Aorta (tissue), 5 donors: Measurements from ENCODE around the gene NYAP1. TPM values are rescaled to one million over a fixed set of nuclear protein-coding genes. Genes with fewer than 3 reads are reported as not detected.
"Not testable (repeated sequence)": the region's sequence is repeated elsewhere in the genome, so short reads cannot be mapped to it uniquely, and the experiment has no call there.

Experiments
- ATAC-seq: fragments of 200-7000 bp; cut with Tn5 transposase; one replicate; pipeline ENCODE4 v1.9.1; 2022; ENCODE audit warnings: moderate library complexity; ENCODE audit not compliant: low FRiP score
- DNase-seq, 2 donors: peaks; one replicate each; pipeline ENCODE4 v3.0.0-alpha.2; 2020
- H3K27ac ChIP-seq, 2 donors: one replicate each; pipeline ENCODE4 v1.5.1; 2013; ENCODE audit warnings: low read length in 2 of 2, mild to moderate bottlenecking in 2 of 2, moderate library complexity in 2 of 2, control low read depth in 1 of 2, inconsistent platforms in 1 of 2, low read depth in 1 of 2
- H3K27me3 ChIP-seq, 2 donors: one replicate each; pipeline ENCODE4 v1.6.1; 2013; ENCODE audit warnings: control low read depth in 1 of 2, low read length in 1 of 2, mild to moderate bottlenecking in 1 of 2, moderate library complexity in 1 of 2; ENCODE audit not compliant: insufficient read depth in 2 of 2, control insufficient read depth in 1 of 2
- H3K36me3 ChIP-seq, 2 donors: one replicate each; pipeline ENCODE4 v1.6.1; 2013; ENCODE audit warnings: control low read depth in 1 of 2, low read length in 1 of 2, mild to moderate bottlenecking in 1 of 2; ENCODE audit not compliant: insufficient read depth in 2 of 2, control insufficient read depth in 1 of 2
- H3K4me1 ChIP-seq, 2 donors: one replicate each; pipeline ENCODE4 v1.6.1; 2013; ENCODE audit warnings: low read length in 2 of 2, control low read depth in 1 of 2, mild to moderate bottlenecking in 1 of 2, moderate library complexity in 1 of 2; ENCODE audit not compliant: insufficient read depth in 2 of 2, control insufficient read depth in 1 of 2
- H3K4me3 ChIP-seq, 2 donors: one replicate each; pipeline ENCODE4 v1.5.1; 2013; ENCODE audit warnings: low read length in 2 of 2, control low read depth in 1 of 2, mild to moderate bottlenecking in 1 of 2
- H3K9me3 ChIP-seq: one replicate; pipeline ENCODE4 v1.6.1; 2013; ENCODE audit warnings: mild to moderate bottlenecking, low read length; ENCODE audit not compliant: control insufficient read depth
- WGBS, 2 donors: extraction: QIAGEN DNeasy Blood & Tissue Kit; methylation state at CpG; one replicate each; pipeline ENCODE4 v1.1.7; 2013; 5-methylcytosine and 5-hydroxymethylcytosine counted together
- intact Hi-C, 2 donors: fragments of 100-400 bp; cut with DNase I; formaldehyde crosslinking; loops; one replicate each; pipeline versions ENCODE4 v1.14.2 to v1.15.0; 2022
- polyA plus RNA-seq, 2 donors: library from polyadenylated mRNA; stranded (reverse); fragments of 200-250 nt; gene quantifications; one replicate each; pipeline ENCODE4 v1.2.3, GENCODE V29; 2013
- total RNA-seq, 2 donors: library from RNA; stranded (reverse); fragmentation: NEBNext Ultra II Directional; extraction: Animal tissue kit (Norgen Biotek cat#: 25700); gene quantifications; one replicate each; pipeline ENCODE4 v1.2.1, GENCODE V29; 2021
- donor health status: healthy with polysubstance abuse.
- donor health status: Bipolar disorder and iron deficiency.
- donor health status: DM: no; HTN: no; CAD: no.
- donor health status: DM: no; HTN: no; CAD: no.
- donor health status: DM: yes; HTN: yes; CAD: no.

The NYAP1 gene
- total and polyA plus RNA-seq, 4 donors = 0.18 to 1.3 (median 0.50) TPM

DNA sequence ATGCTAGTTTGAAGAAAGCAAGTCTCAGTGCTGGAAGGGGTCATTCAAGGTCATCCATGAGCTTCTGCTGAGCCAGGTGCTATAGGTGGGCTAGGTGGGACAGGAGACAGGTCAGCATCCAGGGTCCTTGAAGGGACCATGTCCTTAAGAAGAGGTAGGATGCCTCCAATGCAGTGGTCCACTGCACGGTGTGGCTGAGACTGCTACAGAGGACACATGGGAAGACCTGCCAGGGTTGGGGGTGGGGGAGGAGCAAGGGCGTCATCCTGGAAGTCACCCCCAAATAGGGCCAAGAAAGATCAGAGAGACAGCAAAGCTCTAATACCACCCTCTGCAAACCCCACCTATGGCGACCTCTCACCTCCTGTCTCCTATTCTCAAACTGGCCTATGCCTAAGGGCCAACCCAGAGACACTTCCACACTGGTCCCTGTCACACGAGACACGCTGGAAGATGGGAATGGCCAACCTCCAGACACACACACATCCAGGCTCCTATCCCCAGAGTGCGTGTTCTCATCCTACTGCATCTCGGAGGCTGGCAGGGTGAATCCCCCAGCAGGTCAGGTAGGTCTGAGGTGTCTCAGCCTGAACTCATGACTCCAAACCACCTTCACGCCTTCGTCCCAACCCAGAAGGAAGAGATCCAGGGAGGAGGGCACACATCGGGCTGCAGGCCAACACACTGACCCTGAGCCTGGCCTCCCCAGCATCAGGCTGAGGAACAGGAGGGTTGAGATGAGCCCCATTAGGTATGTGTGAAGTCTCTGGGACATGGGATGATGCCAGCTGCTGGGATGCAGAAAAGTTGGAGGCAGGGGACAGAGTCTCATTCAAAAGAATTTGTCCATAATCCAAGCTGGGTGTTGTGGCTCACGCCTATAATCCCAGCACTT is 41.8 kb upstream of the NYAP1 start:
- no peak for ATAC-seq

DNA sequence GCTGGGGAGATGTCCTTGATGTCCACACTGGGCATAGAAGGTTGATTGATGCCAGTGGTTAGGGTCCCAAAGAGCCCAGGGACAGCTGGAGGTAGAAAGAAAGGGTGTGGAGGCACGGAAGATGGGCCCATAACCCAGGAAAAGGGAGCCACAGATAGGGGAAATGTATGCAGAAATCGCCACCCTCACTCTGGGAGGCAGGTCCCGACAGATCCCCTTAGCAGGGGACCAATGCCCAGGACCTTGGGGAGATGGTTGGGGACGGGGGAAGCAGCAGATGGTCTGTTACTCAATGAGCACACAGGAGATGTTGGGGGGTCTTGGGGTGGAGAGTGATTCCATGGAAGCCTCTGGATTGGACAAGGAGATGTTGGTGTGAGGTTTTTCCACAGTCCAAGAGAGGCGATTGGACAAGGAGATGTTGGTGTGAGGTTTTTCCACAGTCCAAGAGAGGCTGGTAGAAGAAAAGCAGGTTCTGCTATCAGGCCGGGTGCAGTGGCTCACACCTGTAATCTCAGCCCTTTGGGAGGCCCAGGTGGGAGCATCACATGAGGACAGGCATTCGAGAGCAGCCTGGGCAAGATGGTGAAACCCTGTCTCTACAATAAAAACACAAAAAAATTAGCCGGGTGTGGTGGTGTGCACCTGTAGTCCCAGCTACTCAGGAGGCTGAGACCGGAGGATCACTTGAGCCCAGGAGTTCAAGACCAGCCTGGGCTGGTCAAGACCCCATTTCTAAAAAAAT is 40.5 kb upstream of the NYAP1 start:
- ATAC-seq (no peak), DNase-seq (peak; percentile 17 to 44)
- intact Hi-C loops = no loop called here
- no peak overlapping the region for H3K27ac ChIP-seq
- H3K4me3 ChIP-seq = no peak overlapping the region
- H3K36me3 ChIP-seq = no peaks in the 10 kb centered on the region
- H3K9me3 ChIP-seq = no peaks in the 10 kb centered on the region
- WGBS, 2 donors = 92% methylated on average over 9 of the region's 9 CpGs
- H3K4me1 ChIP-seq = no peaks in the 10 kb centered on the region
- H3K27me3 ChIP-seq = no peaks in the 10 kb centered on the region

More for the DNA sequence above, 41.8 kb upstream of the NYAP1 start:
- Histone ChIP-seq H3K27ac (no peak overlapping the region), H3K4me3 (no peak overlapping the region), H3K9me3 (no peaks in the 10 kb centered on the region), H3K27me3 (no peaks in the 10 kb centered on the region), H3K36me3 (no peaks in the 10 kb centered on the region), H3K4me1 (no peaks in the 10 kb centered on the region)
- peak; percentile 23 to 51 for DNase-seq
- 91 to 94% methylated on average over 11 of the region's 11 CpGs for WGBS, 2 donors
- intact Hi-C loops = no loop called here

DNA sequence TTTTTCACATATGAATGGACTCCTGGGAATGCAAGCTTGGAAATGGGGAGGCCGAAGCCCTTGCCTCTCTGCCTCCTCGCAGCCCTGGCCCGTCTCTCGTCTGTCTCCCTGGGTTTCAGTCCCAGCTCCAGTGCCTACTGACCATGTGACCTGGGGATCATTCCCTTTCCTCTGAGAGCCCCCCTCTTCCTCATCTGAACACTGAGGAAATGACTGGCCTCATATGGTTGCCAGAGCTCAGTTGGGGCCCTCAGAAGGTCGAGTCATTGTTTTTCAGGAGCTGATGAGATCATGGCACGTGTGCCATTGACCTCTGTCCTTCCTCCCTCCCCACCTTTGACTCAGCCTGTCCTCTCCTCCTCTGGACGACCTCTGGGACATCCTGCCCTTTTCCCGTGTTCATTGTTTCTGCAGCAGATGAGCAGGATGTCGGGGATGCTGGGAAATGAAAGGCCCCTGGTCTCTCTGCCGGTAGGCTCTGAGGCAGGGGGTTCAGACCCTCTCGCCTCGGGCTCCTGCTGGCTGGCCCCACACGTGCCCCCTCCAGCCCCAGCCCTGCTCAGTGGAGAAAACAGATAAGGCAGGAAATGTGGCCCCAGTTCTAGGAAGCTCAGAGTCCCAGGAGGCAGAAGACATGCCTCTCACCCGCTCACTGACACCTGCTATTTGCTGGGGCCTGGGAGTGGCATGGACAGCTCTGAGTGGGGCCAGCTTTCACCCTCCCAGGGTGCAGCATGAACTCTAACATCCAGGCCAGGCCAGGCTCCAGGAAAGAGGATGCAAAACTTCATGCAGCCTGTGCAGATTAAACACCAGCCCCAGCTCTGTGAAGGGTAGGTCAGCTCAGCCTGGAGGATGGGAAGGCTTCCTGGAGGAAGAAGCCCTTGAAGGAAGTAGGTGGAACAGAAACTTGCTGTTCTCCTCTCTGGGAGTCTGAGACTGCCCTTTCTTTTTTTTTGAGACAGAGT is 39.1 kb upstream of the NYAP1 start:
- no peaks in the 10 kb centered on the region for H3K36me3 ChIP-seq
- no peaks in the 10 kb centered on the region for H3K4me1 ChIP-seq
- peak; percentile 51 to 71 for DNase-seq
- ATAC-seq = peak; percentile 65
- WGBS, 2 donors = 48% methylated on average over 14 of the region's 14 CpGs
- H3K27me3 ChIP-seq = no peaks in the 10 kb centered on the region
- intact Hi-C loops = no loop called here
- H3K9me3 ChIP-seq = no peaks in the 10 kb centered on the region
- H3K4me3 ChIP-seq = no peak overlapping the region
- no peak overlapping the region for H3K27ac ChIP-seq

DNA sequence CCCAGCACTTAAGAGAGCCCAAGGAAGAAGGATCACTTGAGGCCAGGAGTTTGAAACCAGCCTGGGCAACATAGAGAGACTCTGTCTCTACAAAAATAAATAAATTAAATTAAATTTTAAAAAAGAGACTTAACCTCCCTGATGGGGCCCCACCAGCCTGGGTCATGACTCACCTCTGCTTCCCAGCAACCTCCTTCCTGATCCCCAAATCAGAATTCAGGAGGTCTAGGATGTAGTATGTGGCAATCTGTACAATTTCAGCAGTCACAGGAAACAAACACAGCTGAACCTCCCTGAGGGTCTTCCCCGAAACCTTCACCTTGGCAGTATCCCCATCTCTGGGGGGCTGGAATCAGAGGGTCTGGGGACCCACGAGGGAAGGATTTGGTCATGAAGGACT is 37.7 kb upstream of the NYAP1 start:
- H3K4me1 ChIP-seq = no peaks in the 10 kb centered on the region
- no peaks in the 10 kb centered on the region for H3K9me3 ChIP-seq
- intact Hi-C loops = no loop called here
- DNase-seq = peak in 1 of 2 donors; percentile 25
- no peaks in the 10 kb centered on the region for H3K27me3 ChIP-seq
- no peak for ATAC-seq
- no peak overlapping the region for H3K4me3 ChIP-seq
- WGBS, 2 donors = 73% methylated on average over 2 of the region's 2 CpGs
- H3K27ac ChIP-seq = no peak overlapping the region
- no peaks in the 10 kb centered on the region for H3K36me3 ChIP-seq

DNA sequence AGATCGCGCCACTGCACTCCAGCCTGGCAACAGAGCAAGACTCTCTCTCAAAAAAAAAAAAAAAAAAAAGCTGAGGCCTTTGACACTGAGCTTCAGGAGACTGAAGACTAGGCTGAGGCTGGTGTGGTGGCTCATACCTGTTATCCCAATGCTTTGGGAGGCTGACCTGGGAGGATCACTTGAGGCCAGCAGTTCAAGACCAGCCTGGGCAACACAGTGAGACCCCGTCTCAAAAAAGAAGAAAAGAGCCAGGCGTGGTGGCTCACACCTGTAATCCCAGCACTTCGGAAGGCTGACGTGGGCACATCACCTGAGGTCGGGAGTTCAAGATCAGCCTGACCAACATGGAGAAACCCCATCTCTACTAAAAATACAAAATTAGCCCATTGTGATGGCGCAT is 36.4 kb upstream of the NYAP1 start:
- H3K9me3 ChIP-seq, H3K36me3 ChIP-seq, DNase-seq, H3K27me3 ChIP-seq, intact Hi-C loops, H3K27ac ChIP-seq, H3K4me3 ChIP-seq, H3K4me1 ChIP-seq, ATAC-seq: not testable (repeated sequence)
- WGBS, 2 donors = 95% methylated on average over 8 of the region's 8 CpGs

DNA sequence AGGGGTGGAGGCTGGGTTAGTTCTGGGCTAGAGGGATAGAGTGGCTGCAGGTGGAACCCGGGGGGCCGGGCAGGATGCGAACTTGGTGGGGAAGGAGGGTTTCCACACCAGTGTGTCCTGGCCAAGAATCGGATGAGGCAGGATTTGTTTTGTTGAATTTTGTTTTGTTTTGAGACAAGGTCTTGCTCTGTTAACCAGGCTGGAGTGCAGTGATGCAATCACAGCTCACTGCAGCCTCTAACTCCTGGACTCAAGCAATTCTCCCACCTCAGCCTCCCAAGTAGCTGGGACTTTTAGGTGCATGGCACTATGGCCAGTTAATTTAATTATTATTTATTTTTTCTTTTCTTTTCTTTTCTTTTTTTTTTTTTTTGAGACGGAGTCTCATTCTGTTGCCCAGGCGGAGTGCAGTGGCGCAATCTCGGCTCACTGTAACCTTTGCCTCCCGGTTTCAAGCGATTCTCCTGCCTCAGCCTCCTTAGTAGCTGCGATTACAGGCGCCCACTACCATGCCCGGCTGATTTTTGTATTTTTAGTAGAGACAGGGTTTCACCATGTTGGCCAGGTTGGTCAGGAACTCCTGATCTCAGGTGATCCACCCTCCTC is 34.4 kb upstream of the NYAP1 start:
- Histone ChIP-seq H3K4me1 (no peaks in the 10 kb centered on the region), H3K4me3 (no peak overlapping the region)
- intact Hi-C loops = no loop called here

DNA sequence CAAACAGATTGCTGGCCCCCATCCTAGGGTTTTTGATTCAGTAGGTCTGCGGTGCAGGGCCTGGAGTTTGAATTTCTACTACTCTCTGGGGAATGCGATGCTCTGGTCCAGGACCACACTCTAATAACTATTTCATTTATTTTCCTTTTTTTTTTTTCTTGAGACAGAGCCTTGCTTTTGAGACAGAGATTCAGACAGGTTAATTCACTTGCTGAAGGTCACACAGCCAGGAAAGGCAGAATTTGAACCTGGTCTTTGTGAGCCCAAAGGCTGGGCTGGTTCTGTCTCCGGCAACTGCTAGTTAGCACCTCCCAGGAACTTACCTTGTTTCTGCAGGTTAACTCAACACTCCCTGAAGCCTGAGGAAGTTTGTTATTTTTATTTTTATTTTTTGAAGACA is 31.2 kb upstream of the NYAP1 start:
- no peak overlapping the region for H3K4me3 ChIP-seq
- DNase-seq (no peak), ATAC-seq (no peak)
- intact Hi-C loops = no loop called here
- no peaks in the 10 kb centered on the region for H3K9me3 ChIP-seq
- no peak overlapping the region for H3K27ac ChIP-seq
- H3K27me3 ChIP-seq = no peaks in the 10 kb centered on the region
- H3K4me1 ChIP-seq = no peaks in the 10 kb centered on the region
- no peaks in the 10 kb centered on the region for H3K36me3 ChIP-seq
- WGBS, 2 donors = 88 to 90% methylated on average over 3 of the region's 3 CpGs

More for the DNA sequence above, 34.4 kb upstream of the NYAP1 start:
- no peak for DNase-seq
- 92% methylated on average over 13 of the region's 13 CpGs for WGBS, 2 donors
- H3K27ac ChIP-seq = no peak overlapping the region
- H3K27me3 ChIP-seq = no peaks in the 10 kb centered on the region
- no peaks in the 10 kb centered on the region for H3K36me3 ChIP-seq
- no peak for ATAC-seq
- H3K9me3 ChIP-seq = no peaks in the 10 kb centered on the region

DNA sequence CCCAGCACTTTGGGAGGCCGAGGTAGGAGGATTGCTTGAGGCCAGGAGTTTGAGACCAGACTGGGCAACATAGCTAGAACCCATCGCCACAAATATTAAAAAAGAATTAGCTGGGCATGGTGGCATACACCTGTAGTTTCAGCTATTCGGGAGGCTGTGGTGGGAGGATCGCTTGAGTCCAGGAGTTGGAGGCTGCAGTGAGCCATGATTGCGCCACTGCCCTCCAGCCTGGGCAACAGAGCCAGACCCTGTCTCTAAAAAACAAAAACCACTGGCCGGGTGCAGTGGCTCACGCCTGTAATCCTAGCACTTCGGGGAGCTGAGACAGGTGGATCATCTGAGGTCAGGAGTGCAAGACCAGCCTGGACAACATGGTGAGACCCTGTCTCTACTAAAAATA is 29.9 kb upstream of the NYAP1 start:
- 94 to 95% methylated on average over 8 of the region's 8 CpGs for WGBS, 2 donors
- H3K4me3 ChIP-seq, H3K9me3 ChIP-seq, H3K27me3 ChIP-seq, H3K4me1 ChIP-seq, H3K36me3 ChIP-seq, H3K27ac ChIP-seq, intact Hi-C loops, DNase-seq, ATAC-seq: not testable (repeated sequence)
